HG02588 (cell line): ENCODE data around the gene SUPT20HL2.
"Not testable (repeated sequence)": the region's sequence is repeated elsewhere in the genome, so short reads cannot be mapped to it uniquely, and the experiment has no call there.

Source experiments
- ATAC-seq: cut with Tn5 transposase; IDR thresholded peaks from one replicate; pipeline ENCODE4 v1.9.1; 2021; ENCODE audit warnings: mild to moderate bottlenecking, moderate library complexity; ENCODE audit not compliant: unreplicated experiment

Gene SUPT20HL2

GRCh38 chrX:24310916-24311315 is 3.0 kb downstream of the SUPT20HL2 start:
- not testable (repeated sequence) for ATAC-seq

GRCh38 chrX:24309580-24310374 is 4.1 kb downstream of the SUPT20HL2 start:
- not testable (repeated sequence) for ATAC-seq

GRCh38 chrX:24308803-24309202 is 5.1 kb downstream of the SUPT20HL2 start:
- ATAC-seq: not testable (repeated sequence)

GRCh38 chrX:24306440-24306839 is 7.4 kb downstream of the SUPT20HL2 start:
- ATAC-seq: no peak

- ATAC-seq: no peak
Observed at GRCh38 chrX:24305905-24306304, 8.0 kb downstream of the SUPT20HL2 start.

GRCh38 chrX:24301806-24302205 is 12.1 kb downstream of the SUPT20HL2 start:
- ATAC-seq: no peak

GRCh38 chrX:24301060-24301459 is 12.8 kb downstream of the SUPT20HL2 start:
- ATAC-seq: no peak

GRCh38 chrX:24298191-24298590 is 15.7 kb downstream of the SUPT20HL2 start:
- no peak for ATAC-seq

- ATAC-seq: no peak
Observed at GRCh38 chrX:24294619-24295018, 19.2 kb downstream of the SUPT20HL2 start.

- ATAC-seq: no peak
Observed at GRCh38 chrX:24293412-24293811, 20.5 kb downstream of the SUPT20HL2 start.

- no peak for ATAC-seq
Observed at GRCh38 chrX:24292353-24292752, 21.5 kb downstream of the SUPT20HL2 start.

GRCh38 chrX:24285082-24285481 is 28.8 kb downstream of the SUPT20HL2 start:
- ATAC-seq: no peak

GRCh38 chrX:24283127-24283794 is 30.6 kb downstream of the SUPT20HL2 start:
- ATAC-seq: no peak

GRCh38 chrX:24282381-24283126 is 31.3 kb downstream of the SUPT20HL2 start:
- no peak for ATAC-seq

- no peak for ATAC-seq
Observed at GRCh38 chrX:24277405-24277804, 36.5 kb downstream of the SUPT20HL2 start.

- ATAC-seq: no peak
Observed at GRCh38 chrX:24276015-24276414, 37.9 kb downstream of the SUPT20HL2 start.

- ATAC-seq: no peak
Observed at GRCh38 chrX:24271262-24271661, 42.6 kb downstream of the SUPT20HL2 start.

GRCh38 chrX:24268786-24269185 is 45.1 kb downstream of the SUPT20HL2 start:
- ATAC-seq: no peak

GRCh38 chrX:24266996-24267395 is 46.9 kb downstream of the SUPT20HL2 start:
- ATAC-seq: no peak

- no peak for ATAC-seq
Observed at GRCh38 chrX:24264383-24264782, 49.5 kb downstream of the SUPT20HL2 start.

- ATAC-seq: no peak
Observed at GRCh38 chrX:24262309-24262708, 51.6 kb downstream of the SUPT20HL2 start.
